Neural cell (in vitro differentiated cells): ENCODE data around the gene GPR150. TPM values are rescaled to one million over a fixed set of nuclear protein-coding genes. Genes with fewer than 3 reads are reported as not detected.

Experiments used
- H2AFZ ChIP-seq: fragments of 200-600, 300-800 bp; sonication (generic), shearing (Covaris generic); 2 replicates; pipeline ENCODE4 v1.6.0; 2014; ENCODE audit warnings: low read depth, mild to moderate bottlenecking, antibody characterized with exemption, low read length, moderate library complexity
- H3F3A ChIP-seq: fragments of 200-600 bp; shearing (Covaris generic); 2 replicates; pipeline ENCODE4 v1.6.1; 2016; ENCODE audit warnings: mild to moderate bottlenecking, moderate library complexity, mixed read lengths, antibody characterized with exemption, low read length; ENCODE audit not compliant: insufficient read depth, poor library complexity, severe bottlenecking
- H3K27ac ChIP-seq: fragments of 200-600, 300-800 bp; sonication (generic), shearing (Covaris generic); 2 replicates; pipeline ENCODE4 v1.5.1; 2014; ENCODE audit warnings: mild to moderate bottlenecking, low read length, moderate library complexity
- H3K27me3 ChIP-seq: fragments of 300-800, 200-600 bp; sonication (generic), shearing (Covaris generic); 2 replicates; pipeline ENCODE4 v1.6.0; 2014; ENCODE audit warnings: mild to moderate bottlenecking, low read depth, low read length, moderate library complexity; ENCODE audit not compliant: insufficient read depth
- H3K36me3 ChIP-seq: fragments of 300-800, 200-600 bp; sonication (generic), shearing (Covaris generic); 2 replicates; pipeline ENCODE4 v1.5.1; 2014; ENCODE audit warnings: mild to moderate bottlenecking, antibody characterized with exemption, low read length, moderate library complexity; ENCODE audit not compliant: insufficient read depth
- H3K4me2 ChIP-seq: fragments of 300-800, 200-600 bp; sonication (generic), shearing (Covaris generic); 2 replicates; pipeline ENCODE4 v1.6.0; 2014; ENCODE audit warnings: mild to moderate bottlenecking, low read length
- H3K4me3 ChIP-seq: fragments of 300-800, 200-600 bp; sonication (generic), shearing (Covaris generic); 2 replicates; pipeline ENCODE4 v1.5.1; 2014; ENCODE audit warnings: mild to moderate bottlenecking, low read length, moderate library complexity
- H3K79me2 ChIP-seq: fragments of 200-600 bp; shearing (Covaris generic); replicated peaks from 2 replicates; pipeline ENCODE4 v1.6.0; 2014; ENCODE audit warnings: mild to moderate bottlenecking, low read length, moderate library complexity; ENCODE audit not compliant: insufficient read depth
- H3K9ac ChIP-seq: fragments of 300-800, 200-600 bp; sonication (generic), shearing (Covaris generic); 2 replicates; pipeline ENCODE4 v1.6.1; 2016; ENCODE audit warnings: mild to moderate bottlenecking, low read length, mixed read lengths
- H3K9me2 ChIP-seq: fragments of 200-600 bp; shearing (Covaris generic); 2 replicates; pipeline ENCODE4 v1.6.1; 2016; ENCODE audit warnings: mild to moderate bottlenecking, low read length, mixed read lengths; ENCODE audit not compliant: insufficient read depth
- H3K9me3 ChIP-seq: fragments of 200-600, 300-800 bp; sonication (generic), shearing (Covaris generic); 2 replicates; pipeline ENCODE4 v1.6.1; 2016; ENCODE audit warnings: mild to moderate bottlenecking, mixed run types, low read length, moderate library complexity, mixed read lengths
- H4K20me1 ChIP-seq: fragments of 200-600 bp; shearing (Covaris generic); 2 replicates; pipeline ENCODE4 v1.6.1; 2016; ENCODE audit warnings: mild to moderate bottlenecking, mixed run types; ENCODE audit not compliant: insufficient read depth
- EP300 ChIP-seq: fragments of 450-650 bp; conservative IDR thresholded peaks from 2 replicates; pipeline ENCODE4 v1.6.1; 2014; ENCODE audit warnings: antibody characterized with exemption, mild to moderate bottlenecking, moderate library complexity; ENCODE audit not compliant: poor library complexity, severe bottlenecking
- EZH2 ChIP-seq: fragments of 200-600, 300-800 bp; shearing (Covaris generic), sonication (generic); IDR thresholded peaks from 2 replicates; pipeline ENCODE4 v1.6.1; 2014; ENCODE audit warnings: antibody characterized with exemption, low read length, borderline replicate concordance, mild to moderate bottlenecking; ENCODE audit not compliant: insufficient read depth, poor library complexity, severe bottlenecking
- MXI1 ChIP-seq: fragments of 450-650 bp; conservative IDR thresholded peaks from 2 replicates; pipeline ENCODE4 v1.6.1; 2014; ENCODE audit warnings: antibody characterized with exemption, mild to moderate bottlenecking; ENCODE audit not compliant: poor library complexity, severe bottlenecking
- POLR2AphosphoS5 ChIP-seq: IDR thresholded peaks from 2 replicates; pipeline ENCODE4 v1.6.1; 2012
- RAD21 ChIP-seq: fragments of 450-650 bp; conservative IDR thresholded peaks from 2 replicates; pipeline ENCODE4 v1.6.1; 2014; ENCODE audit warnings: antibody characterized with exemption, mild to moderate bottlenecking, moderate library complexity
- REST ChIP-seq: IDR thresholded peaks from 2 replicates; pipeline ENCODE4 v1.6.1; 2012; ENCODE audit warnings: borderline replicate concordance
- SMC3 ChIP-seq: fragments of 450-650 bp; conservative IDR thresholded peaks from 2 replicates; pipeline ENCODE4 v1.6.1; 2014; ENCODE audit warnings: antibody characterized with exemption, mild to moderate bottlenecking, moderate library complexity; ENCODE audit not compliant: poor library complexity
- TAF1 ChIP-seq: IDR thresholded peaks from 2 replicates; pipeline ENCODE4 v1.6.1; 2012; ENCODE audit warnings: low read depth
- polyA plus RNA-seq: library from polyadenylated mRNA; depleted of rRNA; stranded (reverse); fragments of >200 nt; gene quantifications from 2 replicates; pipeline ENCODE4 v1.2.3, GENCODE V29; 2014
- TF ChIP-seq, protein P1 (sequence below): fragments of 450-650 bp; IDR thresholded peaks from 2 replicates; pipeline ENCODE4 v1.5.1; 2014; ENCODE audit warnings: antibody characterized with exemption, mild to moderate bottlenecking, moderate library complexity; ENCODE audit not compliant: poor library complexity, severe bottlenecking

Gene GPR150
- polyA plus RNA-seq, 1 donor from 2014 or later: not detected

DNA sequence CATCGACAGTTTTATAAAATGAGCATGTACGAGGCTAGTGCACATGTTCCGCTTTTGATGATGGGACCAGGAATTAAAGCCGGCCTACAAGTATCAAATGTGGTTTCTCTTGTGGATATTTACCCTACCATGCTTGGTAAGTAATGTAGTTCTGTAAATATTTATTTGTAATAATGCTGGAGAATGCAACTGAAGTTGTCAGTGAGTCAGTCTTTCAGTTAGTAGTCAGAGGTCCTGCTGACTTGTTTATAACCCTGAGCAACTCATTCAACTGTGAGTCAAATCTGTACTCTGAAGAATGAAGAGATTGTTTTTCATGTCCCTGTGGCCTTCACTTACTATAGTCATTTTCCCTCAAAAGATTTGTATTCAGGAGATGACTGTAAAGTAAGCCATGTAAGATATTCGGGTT, 28.4 kb upstream of the GPR150 start:
- Histone ChIP-seq H3K4me3 (no peak overlapping the region), H3F3A (no peaks in the 10 kb centered on the region), H3K27me3 (no peaks in the 10 kb centered on the region), H4K20me1 (no peaks in the 10 kb centered on the region), H3K9me3 (no peaks in the 10 kb centered on the region), H3K4me2 (no peak overlapping the region), H3K9ac (no peak overlapping the region), H3K79me2 (no peaks in the 10 kb centered on the region), H2AFZ (no peak overlapping the region), H3K9me2 (no peaks in the 10 kb centered on the region), H3K27ac (no peak overlapping the region), H3K36me3 (no peaks in the 10 kb centered on the region)
- TF ChIP-seq, protein P1, sequence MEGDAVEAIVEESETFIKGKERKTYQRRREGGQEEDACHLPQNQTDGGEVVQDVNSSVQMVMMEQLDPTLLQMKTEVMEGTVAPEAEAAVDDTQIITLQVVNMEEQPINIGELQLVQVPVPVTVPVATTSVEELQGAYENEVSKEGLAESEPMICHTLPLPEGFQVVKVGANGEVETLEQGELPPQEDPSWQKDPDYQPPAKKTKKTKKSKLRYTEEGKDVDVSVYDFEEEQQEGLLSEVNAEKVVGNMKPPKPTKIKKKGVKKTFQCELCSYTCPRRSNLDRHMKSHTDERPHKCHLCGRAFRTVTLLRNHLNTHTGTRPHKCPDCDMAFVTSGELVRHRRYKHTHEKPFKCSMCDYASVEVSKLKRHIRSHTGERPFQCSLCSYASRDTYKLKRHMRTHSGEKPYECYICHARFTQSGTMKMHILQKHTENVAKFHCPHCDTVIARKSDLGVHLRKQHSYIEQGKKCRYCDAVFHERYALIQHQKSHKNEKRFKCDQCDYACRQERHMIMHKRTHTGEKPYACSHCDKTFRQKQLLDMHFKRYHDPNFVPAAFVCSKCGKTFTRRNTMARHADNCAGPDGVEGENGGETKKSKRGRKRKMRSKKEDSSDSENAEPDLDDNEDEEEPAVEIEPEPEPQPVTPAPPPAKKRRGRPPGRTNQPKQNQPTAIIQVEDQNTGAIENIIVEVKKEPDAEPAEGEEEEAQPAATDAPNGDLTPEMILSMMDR: no peak
- no peak for TF ChIP-seq EP300
- TF ChIP-seq SMC3: no peak
- no peak for TF ChIP-seq POLR2AphosphoS5
- no peak for TF ChIP-seq EZH2
- no peak for TF ChIP-seq REST
- TF ChIP-seq TAF1: no peak
- TF ChIP-seq MXI1: no peak
- TF ChIP-seq RAD21: no peak

GRCh38 chr5:95595289-95595931, 24.5 kb upstream of the GPR150 start:
- no peak overlapping the region for H2AFZ ChIP-seq
- no peaks in the 10 kb centered on the region for H4K20me1 ChIP-seq
- no peaks in the 10 kb centered on the region for H3K36me3 ChIP-seq
- TF ChIP-seq POLR2AphosphoS5 (no peak), RAD21 (no peak), SMC3 (no peak), EP300 (no peak), MXI1 (no peak), EZH2 (no peak), REST (no peak), TAF1 (no peak)
- TF ChIP-seq, protein P1: no peak
- H3K9me3 ChIP-seq: no peaks in the 10 kb centered on the region
- no peak overlapping the region for H3K4me3 ChIP-seq
- H3K27me3 ChIP-seq: no peaks in the 10 kb centered on the region
- H3K9ac ChIP-seq: no peak overlapping the region
- H3K79me2 ChIP-seq: no peaks in the 10 kb centered on the region
- H3K27ac ChIP-seq: no peak overlapping the region
- no peaks in the 10 kb centered on the region for H3F3A ChIP-seq
- no peak overlapping the region for H3K4me2 ChIP-seq
- H3K9me2 ChIP-seq: no peaks in the 10 kb centered on the region
